Erythroblast (primary cell): Measurements from ENCODE around the gene GP5.

ENCODE experiments used
- DNase-seq, 2 experiments: peaks; one replicate each; lab custom pipeline; 2025; lab: John Stamatoyannopoulos, UW
- GATA1 ChIP-seq: IDR thresholded peaks from 2 replicates; pipeline ENCODE4 v1.6.1; 2011; ENCODE audit warnings: low read depth, mild to moderate bottlenecking, control low read depth, low read length, moderate library complexity
- POLR2A ChIP-seq: IDR thresholded peaks from 2 replicates; pipeline ENCODE4 v1.6.1; 2011; ENCODE audit warnings: mild to moderate bottlenecking, low read length

Gene GP5

GRCh38 chr3:194364652-194365434, 34.2 kb downstream of the GP5 start:
- no peak for TF ChIP-seq GATA1
- TF ChIP-seq POLR2A, result no peak
- no peak for DNase-seq

- DNase-seq, result no peak
- TF ChIP-seq POLR2A (no peak), GATA1 (no peak)
Observed at GRCh38 chr3:194364314-194364651, 34.8 kb downstream of the GP5 start.

- no peak for TF ChIP-seq GATA1
- no peak for TF ChIP-seq POLR2A
- no peak for DNase-seq
Observed at GRCh38 chr3:194360568-194360967, 38.5 kb downstream of the GP5 start.

- no peak for DNase-seq
Observed at GRCh38 chr3:194357681-194358080, 41.4 kb downstream of the GP5 start.

GRCh38 chr3:194355379-194355778, 43.7 kb downstream of the GP5 start:
- DNase-seq, result no peak

More at GRCh38 chr3:194357681-194358080, 41.4 kb downstream of the GP5 start:
- no peak for TF ChIP-seq GATA1
- no peak for TF ChIP-seq POLR2A

GRCh38 chr3:194354315-194354714, 44.8 kb downstream of the GP5 start:
- DNase-seq, result no peak
- no peak for TF ChIP-seq GATA1
- TF ChIP-seq POLR2A, result no peak

More at GRCh38 chr3:194355379-194355778, 43.7 kb downstream of the GP5 start:
- TF ChIP-seq GATA1 (no peak), POLR2A (no peak)

GRCh38 chr3:194352667-194353246, 46.3 kb downstream of the GP5 start:
- TF ChIP-seq GATA1, result no peak
- TF ChIP-seq POLR2A, result no peak
- no peak for DNase-seq

- no peak for DNase-seq
- no peak for TF ChIP-seq GATA1
- TF ChIP-seq POLR2A, result no peak
Observed at GRCh38 chr3:194351952-194352536, 47.0 kb downstream of the GP5 start.

GRCh38 chr3:194351080-194351672, 47.9 kb downstream of the GP5 start, which contains the start of gene CPN2:
CPN2 (minus strand) TSS chr3:194351328; CDS start chr3:194342702, 8,626 bp downstream.
- no peak for DNase-seq
- no peak for TF ChIP-seq POLR2A
- TF ChIP-seq GATA1, result no peak

- DNase-seq, result no peak
Observed at GRCh38 chr3:194350726-194351071, 48.4 kb downstream of the GP5 start.

GRCh38 chr3:194348354-194348753, 50.7 kb downstream of the GP5 start:
- no peak for TF ChIP-seq POLR2A
- TF ChIP-seq GATA1, result no peak
- DNase-seq, result no peak

More at GRCh38 chr3:194350726-194351071, 48.4 kb downstream of the GP5 start:
- TF ChIP-seq POLR2A (no peak), GATA1 (no peak)

GRCh38 chr3:194346621-194347020, 52.4 kb downstream of the GP5 start:
- DNase-seq, result no peak
- TF ChIP-seq GATA1, result no peak
- TF ChIP-seq POLR2A, result no peak

- no peak for DNase-seq
- TF ChIP-seq GATA1 (no peak), POLR2A (no peak)
Observed at GRCh38 chr3:194346035-194346434, 53.0 kb downstream of the GP5 start.
